ENCODE measurements around the gene CPPED1.
"Not testable (repeated sequence)": the region's sequence is repeated elsewhere in the genome, so short reads cannot be mapped to it uniquely, and the experiment has no call there.

Gene CPPED1

GRCh38 chr16:12798846-12799245, 4.8 kb downstream of the CPPED1 start:
- Histone ChIP-seq H3K27me3 (ENCODE audit: insufficient read depth, insufficient read length) (no peaks in the 10 kb centered on the region), H3K4me3 (ENCODE audit: insufficient read length, low read depth) (no peak overlapping the region), H3K9ac (ENCODE audit: insufficient read length, low read depth) (no peak overlapping the region), H3K4me1 (ENCODE audit: insufficient read depth, insufficient read length) (peaks cover 4% of the 10 kb centered on the region), H3K36me3 (ENCODE audit: insufficient read depth, insufficient read length, low read length) (no peaks in the 10 kb centered on the region), H3K9me3 (ENCODE audit: insufficient read depth, low read length) (no peaks in the 10 kb centered on the region)
- TF ChIP-seq ZNF274 (IDR thresholded peaks at IDR 0.05; ENCODE audit: low read depth, low read length): no peak
- no peak for TF ChIP-seq SUZ12 (IDR thresholded peaks at IDR 0.05; ENCODE audit: extremely low read depth, insufficient read depth, insufficient read length)
- no peak for TF ChIP-seq YY1 (IDR thresholded peaks at IDR 0.05; ENCODE audit: insufficient read depth, insufficient read length)
- DNase-seq (ENCODE audit: low read depth, low spot score): no peak

- TF ChIP-seq ZNF274 (IDR thresholded peaks at IDR 0.05; ENCODE audit: low read depth, low read length): no peak
- no peak for TF ChIP-seq YY1 (IDR thresholded peaks at IDR 0.05; ENCODE audit: insufficient read depth, insufficient read length)
- no peak for TF ChIP-seq SUZ12 (IDR thresholded peaks at IDR 0.05; ENCODE audit: extremely low read depth, insufficient read depth, insufficient read length)
- H3K27me3 ChIP-seq (ENCODE audit: insufficient read depth, insufficient read length): no peaks in the 10 kb centered on the region
- no peak overlapping the region for H3K9ac ChIP-seq (ENCODE audit: insufficient read length, low read depth)
- no peak overlapping the region for H3K4me3 ChIP-seq (ENCODE audit: insufficient read length, low read depth)
- H3K4me1 ChIP-seq (ENCODE audit: insufficient read depth, insufficient read length): peaks cover 4% of the 10 kb centered on the region
- DNase-seq (ENCODE audit: low read depth, low spot score): no peak
- no peaks in the 10 kb centered on the region for H3K36me3 ChIP-seq (ENCODE audit: insufficient read depth, insufficient read length, low read length)
- H3K9me3 ChIP-seq (ENCODE audit: insufficient read depth, low read length): no peaks in the 10 kb centered on the region
These were observed 5.5 kb downstream of the CPPED1 start for GRCh38 chr16:12798171-12798570.

- Histone ChIP-seq H3K9me3 (ENCODE audit: insufficient read depth, low read length) (no peaks in the 10 kb centered on the region; the same call in 1 of the 2 replicates), H3K4me1 (ENCODE audit: insufficient read depth, insufficient read length) (no peaks in the 10 kb centered on the region), H3K27me3 (ENCODE audit: insufficient read depth, insufficient read length) (no peaks in the 10 kb centered on the region), H3K9ac (ENCODE audit: insufficient read length, low read depth) (no peak overlapping the region), H3K36me3 (ENCODE audit: insufficient read depth, insufficient read length, low read length) (no peaks in the 10 kb centered on the region), H3K4me3 (ENCODE audit: insufficient read length, low read depth) (no peak overlapping the region)
- TF ChIP-seq ZNF274 (IDR thresholded peaks at IDR 0.05; ENCODE audit: low read depth, low read length) (no peak), YY1 (IDR thresholded peaks at IDR 0.05; ENCODE audit: insufficient read depth, insufficient read length) (no peak), SUZ12 (IDR thresholded peaks at IDR 0.05; ENCODE audit: extremely low read depth, insufficient read depth, insufficient read length) (no peak)
- no peak for DNase-seq (ENCODE audit: low read depth, low spot score)
These were observed 7.2 kb downstream of the CPPED1 start for GRCh38 chr16:12796498-12796897.

- H3K36me3 ChIP-seq (ENCODE audit: insufficient read depth, insufficient read length, low read length): no peaks in the 10 kb centered on the region
- TF ChIP-seq SUZ12 (IDR thresholded peaks at IDR 0.05; ENCODE audit: extremely low read depth, insufficient read depth, insufficient read length) (no peak), YY1 (IDR thresholded peaks at IDR 0.05; ENCODE audit: insufficient read depth, insufficient read length) (no peak), ZNF274 (IDR thresholded peaks at IDR 0.05; ENCODE audit: low read depth, low read length) (no peak)
- H3K9me3 ChIP-seq (ENCODE audit: insufficient read depth, low read length): no peaks in the 10 kb centered on the region; the same call in 1 of the 2 replicates
- H3K9ac ChIP-seq (ENCODE audit: insufficient read length, low read depth): no peak overlapping the region
- no peak for DNase-seq (ENCODE audit: low read depth, low spot score)
- no peak overlapping the region for H3K4me3 ChIP-seq (ENCODE audit: insufficient read length, low read depth)
- no peaks in the 10 kb centered on the region for H3K27me3 ChIP-seq (ENCODE audit: insufficient read depth, insufficient read length)
- H3K4me1 ChIP-seq (ENCODE audit: insufficient read depth, insufficient read length): no peaks in the 10 kb centered on the region
These were observed 8.9 kb downstream of the CPPED1 start for GRCh38 chr16:12794486-12795387.

- Histone ChIP-seq H3K4me3 (ENCODE audit: insufficient read length, low read depth) (no peak overlapping the region), H3K9me3 (ENCODE audit: insufficient read depth, low read length) (no peaks in the 10 kb centered on the region; the same call in 1 of the 2 replicates), H3K27me3 (ENCODE audit: insufficient read depth, insufficient read length) (no peaks in the 10 kb centered on the region), H3K36me3 (ENCODE audit: insufficient read depth, insufficient read length, low read length) (no peaks in the 10 kb centered on the region), H3K4me1 (ENCODE audit: insufficient read depth, insufficient read length) (no peaks in the 10 kb centered on the region), H3K9ac (ENCODE audit: insufficient read length, low read depth) (no peak overlapping the region)
- DNase-seq (ENCODE audit: low read depth, low spot score): no peak
- TF ChIP-seq SUZ12 (IDR thresholded peaks at IDR 0.05; ENCODE audit: extremely low read depth, insufficient read depth, insufficient read length): no peak
These were observed 9.8 kb downstream of the CPPED1 start for GRCh38 chr16:12793865-12794240.

GRCh38 chr16:12793120-12793864, 10.4 kb downstream of the CPPED1 start:
- H3K4me3 ChIP-seq (ENCODE audit: insufficient read length, low read depth): no peak overlapping the region
- no peaks in the 10 kb centered on the region for H3K36me3 ChIP-seq (ENCODE audit: insufficient read depth, insufficient read length, low read length)
- H3K9ac ChIP-seq (ENCODE audit: insufficient read length, low read depth): no peak overlapping the region
- H3K27me3 ChIP-seq (ENCODE audit: insufficient read depth, insufficient read length): no peaks in the 10 kb centered on the region
- no peaks in the 10 kb centered on the region for H3K4me1 ChIP-seq (ENCODE audit: insufficient read depth, insufficient read length)
- DNase-seq (ENCODE audit: low read depth, low spot score): no peak
- TF ChIP-seq ZNF274 (IDR thresholded peaks at IDR 0.05; ENCODE audit: low read depth, low read length) (no peak), SUZ12 (IDR thresholded peaks at IDR 0.05; ENCODE audit: extremely low read depth, insufficient read depth, insufficient read length) (no peak), YY1 (IDR thresholded peaks at IDR 0.05; ENCODE audit: insufficient read depth, insufficient read length) (no peak)
- H3K9me3 ChIP-seq (ENCODE audit: insufficient read depth, low read length): no peaks in the 10 kb centered on the region; the same call in 1 of the 2 replicates

- not testable (repeated sequence) for H3K9ac ChIP-seq (ENCODE audit: insufficient read length, low read depth); H3K4me3 ChIP-seq (ENCODE audit: insufficient read length, low read depth); DNase-seq (ENCODE audit: low read depth, low spot score); H3K9me3 ChIP-seq (ENCODE audit: insufficient read depth, low read length); H3K36me3 ChIP-seq (ENCODE audit: insufficient read depth, insufficient read length, low read length); H3K27me3 ChIP-seq (ENCODE audit: insufficient read depth, insufficient read length); H3K4me1 ChIP-seq (ENCODE audit: insufficient read depth, insufficient read length)
These were observed 11.2 kb downstream of the CPPED1 start for GRCh38 chr16:12792528-12792927.
